DOHH2 (cell line): ENCODE data around the gene GLDC.

Source experiments
- H3F3A ChIP-seq: fragments of 200-600 bp; sonication (generic), shearing (Covaris generic); 2 replicates; pipeline ENCODE4 v1.6.0; 2016; ENCODE audit warnings: antibody characterized with exemption, mild to moderate bottlenecking; ENCODE audit not compliant: control insufficient read depth, insufficient read depth
- H3K27ac ChIP-seq: fragments of 200-600 bp; sonication (generic); 2 replicates; pipeline ENCODE4 v1.5.1; 2014; ENCODE audit warnings: low read depth, mild to moderate bottlenecking, low read length, moderate library complexity
- H3K27me3 ChIP-seq: fragments of 200-600 bp; sonication (generic); 2 replicates; pipeline ENCODE4 v1.6.1; 2014; ENCODE audit warnings: mild to moderate bottlenecking, low read length, mixed read lengths; ENCODE audit not compliant: control insufficient read depth
- H3K36me3 ChIP-seq: fragments of 200-600 bp; sonication (generic); 2 replicates; pipeline ENCODE4 v1.6.1; 2014; ENCODE audit warnings: mild to moderate bottlenecking, low read length, moderate library complexity, mixed read lengths; ENCODE audit not compliant: control insufficient read depth
- H3K4me1 ChIP-seq: fragments of 200-600 bp; sonication (generic); 2 replicates; pipeline ENCODE4 v1.6.1; 2014; ENCODE audit warnings: mild to moderate bottlenecking, low read length, mixed read lengths; ENCODE audit not compliant: control insufficient read depth
- H3K4me2 ChIP-seq: fragments of 200-600 bp; sonication (generic); 2 replicates; pipeline ENCODE4 v1.6.0; 2014; ENCODE audit warnings: mild to moderate bottlenecking, low read length, moderate library complexity
- H3K4me3 ChIP-seq: fragments of 200-600 bp; sonication (generic); 2 replicates; pipeline ENCODE4 v1.5.1; 2014; ENCODE audit warnings: mild to moderate bottlenecking, low read length, mixed read lengths
- H3K79me2 ChIP-seq: fragments of 200-600 bp; sonication (generic); 2 replicates; pipeline ENCODE4 v1.6.1; 2014; ENCODE audit warnings: mild to moderate bottlenecking, low read length, mixed read lengths; ENCODE audit not compliant: control insufficient read depth
- H3K9me2 ChIP-seq: fragments of 200-600 bp; sonication (generic); replicated peaks from 2 replicates; pipeline ENCODE4 v1.6.1; 2014; ENCODE audit warnings: mild to moderate bottlenecking, low read length, mixed read lengths; ENCODE audit not compliant: control insufficient read depth
- H3K9me3 ChIP-seq: fragments of 200-600 bp; sonication (generic); 2 replicates; pipeline ENCODE4 v1.6.1; 2014; ENCODE audit warnings: antibody characterized with exemption, low read length, mixed read lengths; ENCODE audit not compliant: control insufficient read depth, insufficient read depth
- H4K20me1 ChIP-seq: fragments of 200-600 bp; sonication (generic); 2 replicates; pipeline ENCODE4 v1.6.0; 2014; ENCODE audit warnings: low read depth, mild to moderate bottlenecking, antibody characterized with exemption, low read length, moderate library complexity; ENCODE audit not compliant: control insufficient read depth, insufficient read depth
- EZH2phosphoT487 ChIP-seq: fragments of 200-600 bp; sonication (generic); IDR thresholded peaks from 2 replicates; pipeline ENCODE4 v1.6.1; 2017; ENCODE audit warnings: borderline replicate concordance, mild to moderate bottlenecking, antibody characterized with exemption, low read length, moderate library complexity, mixed read lengths
- TF ChIP-seq, protein P1 (sequence below): fragments of 200-600 bp; sonication (generic); IDR thresholded peaks from one replicate; pipeline ENCODE4 v1.5.1; 2014; ENCODE audit warnings: antibody characterized with exemption, mild to moderate bottlenecking, low read depth, low read length; ENCODE audit not compliant: poor library complexity, severe bottlenecking

The GLDC gene

DNA sequence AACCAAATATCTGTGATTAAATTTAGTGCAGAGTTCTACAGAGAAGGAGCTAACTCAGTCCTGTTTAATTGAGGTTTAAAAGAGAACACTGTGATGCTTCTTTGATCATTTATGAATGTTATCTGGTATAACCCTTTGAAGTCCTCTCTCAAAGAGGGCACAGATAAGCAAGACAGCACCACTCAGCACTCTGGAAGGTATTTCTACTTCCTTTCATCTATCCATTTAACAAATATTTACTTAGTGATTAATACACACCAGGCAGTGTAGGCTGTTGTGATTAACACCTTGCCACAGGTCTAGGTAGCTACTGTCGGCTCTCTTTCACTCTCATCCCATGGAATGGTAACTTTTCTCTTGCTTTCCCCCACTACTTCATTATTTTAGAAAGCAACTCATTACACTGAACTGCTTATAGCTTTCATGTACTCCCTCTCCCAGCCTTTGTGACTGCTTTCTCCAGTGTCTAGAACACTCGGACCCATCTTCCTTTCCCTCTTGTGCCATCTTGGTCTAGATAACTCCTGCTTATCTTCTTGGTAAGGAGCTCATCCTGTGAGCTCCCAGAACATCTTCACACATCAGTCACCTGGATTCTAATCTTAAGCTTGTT, 54.7 kb downstream of the GLDC start:
- no peak for TF ChIP-seq EZH2phosphoT487
- TF ChIP-seq, protein P1, sequence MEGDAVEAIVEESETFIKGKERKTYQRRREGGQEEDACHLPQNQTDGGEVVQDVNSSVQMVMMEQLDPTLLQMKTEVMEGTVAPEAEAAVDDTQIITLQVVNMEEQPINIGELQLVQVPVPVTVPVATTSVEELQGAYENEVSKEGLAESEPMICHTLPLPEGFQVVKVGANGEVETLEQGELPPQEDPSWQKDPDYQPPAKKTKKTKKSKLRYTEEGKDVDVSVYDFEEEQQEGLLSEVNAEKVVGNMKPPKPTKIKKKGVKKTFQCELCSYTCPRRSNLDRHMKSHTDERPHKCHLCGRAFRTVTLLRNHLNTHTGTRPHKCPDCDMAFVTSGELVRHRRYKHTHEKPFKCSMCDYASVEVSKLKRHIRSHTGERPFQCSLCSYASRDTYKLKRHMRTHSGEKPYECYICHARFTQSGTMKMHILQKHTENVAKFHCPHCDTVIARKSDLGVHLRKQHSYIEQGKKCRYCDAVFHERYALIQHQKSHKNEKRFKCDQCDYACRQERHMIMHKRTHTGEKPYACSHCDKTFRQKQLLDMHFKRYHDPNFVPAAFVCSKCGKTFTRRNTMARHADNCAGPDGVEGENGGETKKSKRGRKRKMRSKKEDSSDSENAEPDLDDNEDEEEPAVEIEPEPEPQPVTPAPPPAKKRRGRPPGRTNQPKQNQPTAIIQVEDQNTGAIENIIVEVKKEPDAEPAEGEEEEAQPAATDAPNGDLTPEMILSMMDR = no peak
- no peak overlapping the region for H3K27ac ChIP-seq
- H3F3A ChIP-seq = no peaks in the 10 kb centered on the region
- no peaks in the 10 kb centered on the region for H3K36me3 ChIP-seq
- no peaks in the 10 kb centered on the region for H3K79me2 ChIP-seq
- no peak overlapping the region for H3K4me2 ChIP-seq
- H4K20me1 ChIP-seq = no peaks in the 10 kb centered on the region
- peaks cover 20% of the 10 kb centered on the region for H3K27me3 ChIP-seq
- H3K9me2 ChIP-seq = no peaks in the 10 kb centered on the region
- H3K4me1 ChIP-seq = no peaks in the 10 kb centered on the region
- no peak overlapping the region for H3K4me3 ChIP-seq
- H3K9me3 ChIP-seq = no peaks in the 10 kb centered on the region

DNA sequence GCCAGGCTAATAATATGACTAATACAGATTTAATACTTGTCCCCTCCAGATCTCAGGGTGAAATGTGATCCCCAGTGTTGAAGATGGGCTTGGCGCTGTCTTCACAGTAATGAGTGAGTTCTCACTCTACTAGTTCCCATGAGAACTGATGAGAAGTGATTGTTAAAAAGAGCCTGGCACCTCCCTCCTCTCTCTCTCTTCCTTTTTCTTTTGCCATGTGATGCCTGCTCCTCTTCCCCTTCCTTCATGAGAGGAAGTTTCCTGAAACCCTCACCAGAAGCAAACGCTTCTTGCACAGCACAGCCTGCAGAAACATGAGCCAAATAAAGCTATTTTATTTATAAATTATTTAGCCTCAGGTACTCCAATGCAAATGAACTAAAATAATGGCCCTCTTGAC, 55.2 kb downstream of the GLDC start:
- Histone ChIP-seq H3K4me3 (no peak overlapping the region), H3F3A (no peaks in the 10 kb centered on the region), H3K27ac (no peak overlapping the region), H3K27me3 (peaks cover 20% of the 10 kb centered on the region), H3K4me2 (no peak overlapping the region), H3K9me3 (no peaks in the 10 kb centered on the region), H3K79me2 (no peaks in the 10 kb centered on the region), H3K36me3 (no peaks in the 10 kb centered on the region), H3K9me2 (no peaks in the 10 kb centered on the region), H4K20me1 (no peaks in the 10 kb centered on the region), H3K4me1 (no peaks in the 10 kb centered on the region)
- TF ChIP-seq, protein P1 = no peak
- TF ChIP-seq EZH2phosphoT487 = no peak

DNA sequence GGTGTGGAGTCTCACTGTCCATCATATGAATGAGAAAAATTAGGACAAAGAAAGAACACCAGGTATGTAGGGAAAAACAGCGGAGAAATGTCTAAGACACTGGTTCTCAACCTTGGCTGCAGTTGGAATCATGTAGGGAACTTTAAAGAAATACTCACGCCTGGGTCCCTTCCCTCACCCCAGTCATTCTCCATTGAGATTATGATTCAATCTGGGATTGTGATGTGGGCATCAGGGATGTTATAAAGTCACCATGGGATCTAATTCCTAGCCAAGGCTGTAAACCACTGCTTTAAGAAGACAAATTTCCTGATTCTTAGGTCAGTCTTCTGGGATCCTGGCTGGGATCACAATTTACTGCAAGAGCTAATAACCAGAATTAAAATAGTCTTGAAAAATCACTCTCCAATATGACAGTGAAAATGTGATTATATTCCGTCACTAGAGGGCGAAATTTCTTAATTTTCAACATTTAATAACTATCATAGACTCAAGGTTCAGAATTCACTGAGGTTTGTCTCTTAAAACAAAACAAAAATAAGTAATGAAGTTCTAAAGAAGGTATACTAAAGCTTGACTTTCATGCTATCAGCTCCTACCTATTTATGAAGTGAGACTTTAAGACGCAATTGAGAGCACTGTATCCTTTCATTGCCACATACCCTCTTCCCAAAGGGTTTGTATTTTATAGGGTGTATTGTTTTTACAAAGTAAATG, 60.5 kb downstream of the GLDC start:
- Histone ChIP-seq H3K4me1 (peaks cover 23% of the 10 kb centered on the region), H3K27me3 (no peaks in the 10 kb centered on the region), H3K27ac (no peak overlapping the region), H3K36me3 (no peaks in the 10 kb centered on the region), H4K20me1 (no peaks in the 10 kb centered on the region), H3K79me2 (no peaks in the 10 kb centered on the region), H3K4me3 (no peak overlapping the region), H3K4me2 (no peak overlapping the region), H3K9me2 (no peaks in the 10 kb centered on the region), H3F3A (no peaks in the 10 kb centered on the region), H3K9me3 (no peaks in the 10 kb centered on the region)
- TF ChIP-seq, protein P1 = peak; percentile 59
- no peak for TF ChIP-seq EZH2phosphoT487
